GM12891 (cell line): ENCODE measurements around the gene SLC22A14.
"Not testable (repeated sequence)": the region's sequence is repeated elsewhere in the genome, so short reads cannot be mapped to it uniquely, and the experiment has no call there.

Experiments
- DNase-seq: peaks from one replicate; pipeline ENCODE4 v3.0.0; 2011; ENCODE audit warnings: low spot score; ENCODE audit not compliant: insufficient read length
- FAIRE-seq: peaks from 2 replicates; lab custom pipeline; 2011; peaks lifted over from hg19 to GRCh38; lab: Jason Lieb, UNC
- PAX5 ChIP-seq: IDR thresholded peaks from 2 replicates; pipeline ENCODE4 v1.6.1; 2011; ENCODE audit warnings: low read length, moderate library complexity, mild to moderate bottlenecking; ENCODE audit not compliant: insufficient read depth, severe bottlenecking
- POLR2A ChIP-seq: IDR thresholded peaks from 2 replicates; pipeline ENCODE4 v1.6.1; 2011; ENCODE audit warnings: low read depth, low read length, control low read depth
- POLR2AphosphoS5 ChIP-seq: IDR thresholded peaks from 2 replicates; pipeline ENCODE4 v1.6.1; 2011; ENCODE audit warnings: low read depth, low read length, control low read depth
- POU2F2 ChIP-seq: IDR thresholded peaks from 2 replicates; pipeline ENCODE4 v1.6.1; 2011; ENCODE audit warnings: low read depth, mild to moderate bottlenecking, control low read depth, low read length, moderate library complexity
- SPI1 ChIP-seq: IDR thresholded peaks from 2 replicates; pipeline ENCODE4 v1.6.1; 2011; ENCODE audit warnings: low read depth, low read length, control low read depth
- TAF1 ChIP-seq: IDR thresholded peaks from 2 replicates; pipeline ENCODE4 v1.6.1; 2011; ENCODE audit warnings: low read depth, low read length, control low read depth

SLC22A14 gene

GRCh38 chr3:38284756-38285150 lies 2.7 kb downstream of the SLC22A14 start:
- TF ChIP-seq SPI1, result no peak
- TF ChIP-seq PAX5, result no peak
- TF ChIP-seq POLR2A, result no peak
- TF ChIP-seq TAF1, result no peak
- TF ChIP-seq POU2F2, result no peak
- TF ChIP-seq POLR2AphosphoS5, result no peak
- DNase-seq (no peak), FAIRE-seq (no peak)

- FAIRE-seq, DNase-seq: not testable (repeated sequence)
Observed at GRCh38 chr3:38289286-38290217, 7.5 kb downstream of the SLC22A14 start.

- FAIRE-seq, DNase-seq: not testable (repeated sequence)
Observed at GRCh38 chr3:38297053-38297452, 15.0 kb downstream of the SLC22A14 start.

- DNase-seq (no peak), FAIRE-seq (no peak)
- TF ChIP-seq POU2F2 (no peak), POLR2AphosphoS5 (no peak), TAF1 (no peak), POLR2A (no peak), SPI1 (no peak), PAX5 (no peak)
Observed at GRCh38 chr3:38297537-38297936, 15.4 kb downstream of the SLC22A14 start.

GRCh38 chr3:38297947-38298711 lies 16.0 kb downstream of the SLC22A14 start:
- DNase-seq (no peak), FAIRE-seq (no peak)
- TF ChIP-seq POLR2A (no peak), TAF1 (no peak), POU2F2 (no peak), PAX5 (no peak), POLR2AphosphoS5 (no peak), SPI1 (no peak)

GRCh38 chr3:38306941-38307340 lies 24.8 kb downstream of the SLC22A14 start:
- FAIRE-seq (no peak), DNase-seq (no peak)
- TF ChIP-seq POU2F2 (no peak), TAF1 (no peak), POLR2A (no peak), PAX5 (no peak), SPI1 (no peak), POLR2AphosphoS5 (no peak)

- DNase-seq (no peak), FAIRE-seq (no peak)
- no peak for TF ChIP-seq POLR2AphosphoS5
- TF ChIP-seq POU2F2, result no peak
- TF ChIP-seq TAF1, result no peak
- TF ChIP-seq PAX5, result no peak
- no peak for TF ChIP-seq POLR2A
- TF ChIP-seq SPI1, result no peak
Observed at GRCh38 chr3:38307599-38307998, 25.5 kb downstream of the SLC22A14 start.

GRCh38 chr3:38308456-38308855 lies 26.4 kb downstream of the SLC22A14 start:
- no peak for TF ChIP-seq POLR2AphosphoS5
- no peak for TF ChIP-seq PAX5
- FAIRE-seq (no peak), DNase-seq (no peak)

GRCh38 chr3:38311476-38311875 lies 29.4 kb downstream of the SLC22A14 start:
- TF ChIP-seq POLR2AphosphoS5 (no peak), SPI1 (no peak), POU2F2 (no peak), TAF1 (no peak), POLR2A (no peak), PAX5 (no peak)
- DNase-seq (no peak), FAIRE-seq (no peak)

- TF ChIP-seq TAF1 (no peak), POU2F2 (no peak), POLR2AphosphoS5 (no peak), POLR2A (no peak), SPI1 (no peak), PAX5 (no peak)
- FAIRE-seq, result no peak
- no peak for DNase-seq
Observed at GRCh38 chr3:38311941-38312340, 29.8 kb downstream of the SLC22A14 start.
